HG03439 (cell line): ENCODE results near the gene NUP85.
"Not testable (repeated sequence)": the region's sequence is repeated elsewhere in the genome, so short reads cannot be mapped to it uniquely, and the experiment has no call there.

Source experiments
- ATAC-seq: cut with Tn5 transposase; IDR thresholded peaks from one replicate; pipeline ENCODE4 v1.9.1; 2021; ENCODE audit warnings: mild to moderate bottlenecking, moderate library complexity; ENCODE audit not compliant: unreplicated experiment

Gene NUP85

DNA sequence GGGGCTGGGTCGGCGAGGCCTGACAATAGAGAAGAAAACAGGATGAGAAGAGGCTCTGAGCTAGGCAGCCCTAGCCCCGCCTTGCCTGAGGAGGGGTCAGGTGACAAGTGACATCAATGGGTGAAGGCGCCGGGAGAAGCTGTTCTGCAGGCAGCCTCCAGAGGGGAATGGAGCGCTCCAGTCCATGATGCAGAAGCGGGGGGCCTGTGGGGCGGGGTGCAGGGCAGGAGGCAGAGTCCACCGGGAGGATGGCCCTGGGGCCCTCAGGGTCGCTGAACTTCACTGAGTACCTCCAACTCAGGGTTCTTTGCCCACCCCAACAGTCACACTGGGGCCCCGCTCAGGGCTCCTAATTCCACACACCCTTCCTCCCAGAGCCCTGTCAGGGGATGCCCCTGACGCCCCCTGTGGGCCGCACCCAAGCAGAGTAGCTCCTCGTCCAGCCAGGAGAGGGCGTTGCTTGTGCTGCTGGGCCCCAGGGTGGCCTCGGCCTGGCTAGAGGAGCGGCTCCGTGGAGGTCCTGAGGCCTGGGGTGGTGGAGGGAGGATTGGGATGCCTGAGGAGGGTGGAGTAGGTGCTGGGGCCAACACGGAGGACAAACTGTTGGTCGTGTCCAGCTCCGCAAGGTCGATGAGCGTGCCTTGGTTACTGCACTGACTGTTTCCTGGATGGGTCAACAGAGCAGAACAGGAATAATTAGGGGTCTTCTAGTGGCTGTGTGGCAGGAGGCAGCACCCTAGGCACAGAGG lies 35.1 kb downstream of the NUP85 start:
- no peak for ATAC-seq

DNA sequence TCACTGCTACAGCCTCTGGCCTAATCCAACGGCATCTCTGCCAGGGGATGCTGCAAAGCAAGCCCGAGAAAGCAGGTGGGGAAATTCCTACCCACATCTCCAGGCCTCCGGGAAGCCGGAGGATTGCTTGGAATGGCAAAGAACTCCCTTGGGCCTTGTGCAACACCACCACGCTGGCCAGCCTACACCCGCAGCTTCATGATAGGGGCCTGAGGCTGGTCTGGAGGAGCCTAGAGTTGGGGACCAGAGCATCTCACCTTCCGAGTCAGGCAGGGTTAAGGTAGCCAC lies 35.6 kb downstream of the NUP85 start:
- no peak for ATAC-seq

DNA sequence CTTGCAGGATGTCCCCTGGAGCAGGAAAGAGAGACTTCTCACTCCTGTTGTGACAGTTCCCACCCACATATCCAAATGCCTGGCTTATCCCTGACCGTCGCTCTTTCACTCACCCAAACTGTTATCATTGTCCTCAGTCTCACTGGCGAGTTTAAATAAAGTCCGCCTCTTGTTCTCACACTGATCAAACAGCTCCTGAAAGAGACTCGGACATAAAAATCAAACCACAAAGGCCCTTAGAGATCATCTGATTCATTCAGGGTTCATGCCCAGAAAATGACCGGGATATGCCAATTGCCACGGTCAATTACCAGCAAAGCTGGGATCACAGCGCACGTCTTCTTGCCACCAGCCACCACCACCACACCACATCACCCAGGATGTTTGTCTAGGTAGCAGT lies 36.0 kb downstream of the NUP85 start:
- no peak for ATAC-seq

DNA sequence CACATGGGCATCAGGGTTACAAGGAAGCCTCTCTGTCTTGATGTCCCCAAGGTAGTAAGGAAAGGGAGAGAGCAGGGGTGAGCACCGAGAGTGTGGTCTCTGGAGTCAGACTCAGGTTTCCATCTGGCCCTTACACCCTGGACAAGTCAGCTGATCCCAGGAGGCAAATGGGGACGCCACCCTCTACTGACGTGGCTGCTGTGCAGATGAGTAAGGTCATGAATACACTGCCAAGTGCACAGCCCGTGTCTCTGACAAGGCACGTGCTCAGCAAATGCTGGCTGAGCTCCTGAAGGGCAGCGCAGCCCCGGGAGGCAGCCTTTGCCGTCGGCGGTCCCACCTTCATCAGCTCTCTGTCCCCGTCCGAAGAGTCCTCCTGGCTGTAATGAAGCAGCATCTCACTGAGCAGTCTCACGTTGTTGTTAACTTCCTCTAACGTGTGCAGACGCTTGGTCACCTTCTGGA lies 36.5 kb downstream of the NUP85 start:
- no peak for ATAC-seq

DNA sequence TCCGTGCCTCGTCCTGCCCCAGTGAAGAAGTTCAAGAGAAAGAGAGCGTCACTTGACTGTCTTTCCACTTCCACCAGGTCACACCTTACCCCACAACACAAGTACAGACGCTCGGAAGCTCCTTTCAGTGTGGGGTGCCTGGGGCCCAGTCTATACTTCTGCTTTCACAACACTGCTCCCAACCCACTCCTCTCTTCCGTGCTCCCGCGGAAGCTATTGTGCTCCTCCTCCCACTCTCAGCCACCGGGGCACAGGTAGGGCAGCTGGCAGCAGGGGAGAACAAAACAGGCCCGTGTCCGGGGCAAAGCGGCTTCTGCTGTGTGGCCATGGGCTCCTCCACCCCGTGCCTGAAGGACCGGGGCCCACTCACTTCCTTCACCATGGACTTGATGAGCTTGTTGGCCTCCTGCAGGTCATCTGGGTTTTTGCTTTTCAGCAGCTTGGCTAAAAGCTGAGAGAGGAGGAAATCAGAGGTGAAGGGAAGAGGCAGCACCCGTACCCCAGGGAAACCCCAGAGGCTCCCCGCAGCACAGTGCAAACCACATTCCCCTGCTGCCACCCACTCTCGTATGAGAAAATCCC lies 37.1 kb downstream of the NUP85 start:
- no peak for ATAC-seq

DNA sequence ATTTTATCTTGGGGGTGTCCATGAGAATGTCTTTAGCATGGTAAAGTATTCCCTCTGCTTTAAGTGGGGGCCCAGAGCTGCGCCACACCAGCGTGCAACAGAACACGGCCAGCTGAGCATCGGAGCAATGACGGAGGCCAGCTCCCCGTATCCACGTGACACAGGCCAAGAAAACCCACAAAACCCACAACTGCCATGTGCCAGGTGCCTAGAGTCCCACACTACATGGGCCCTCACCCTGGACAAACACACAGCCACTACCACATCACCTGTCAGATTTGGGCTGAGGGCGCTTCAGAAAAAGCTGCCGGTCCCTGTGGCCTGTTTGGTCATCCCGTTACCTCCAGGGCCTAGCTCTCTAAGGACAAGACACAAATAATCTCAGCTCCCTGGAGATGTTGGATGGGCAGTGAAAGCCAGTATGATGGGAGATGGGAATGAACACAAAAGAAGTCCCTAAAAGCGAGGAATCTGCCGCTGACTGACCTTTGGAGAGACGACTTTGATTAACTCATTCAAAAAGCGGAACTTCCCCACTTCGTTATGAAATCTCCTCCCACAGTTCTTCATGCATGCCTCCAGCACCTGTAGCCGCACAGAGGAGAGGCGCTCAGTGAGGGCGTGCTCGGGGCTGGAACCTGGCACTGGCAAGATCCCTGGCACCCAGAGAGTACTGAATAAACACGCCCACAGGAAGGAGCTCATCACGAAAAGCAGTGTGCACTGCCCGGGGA lies 38.8 kb downstream of the NUP85 start:
- ATAC-seq = no peak

DNA sequence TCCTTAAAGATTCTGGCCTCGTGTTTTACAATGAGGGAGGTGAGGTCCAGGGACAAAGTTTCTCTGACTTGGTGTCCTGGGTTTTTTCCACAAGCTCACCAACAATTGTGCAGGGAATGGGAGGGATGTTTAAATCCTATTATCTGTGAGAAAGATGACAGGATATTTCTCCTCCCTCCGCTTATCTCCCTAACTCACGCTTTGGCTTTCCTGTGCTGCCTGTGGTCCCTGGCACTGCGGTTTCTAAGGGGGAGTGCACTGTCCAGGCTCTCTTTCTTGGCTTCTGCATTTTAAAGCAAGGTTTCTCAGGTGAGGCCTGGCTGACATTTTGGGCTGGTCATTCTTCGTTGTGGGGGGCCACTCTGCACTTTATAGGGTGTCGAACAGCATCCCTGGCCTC lies 39.5 kb downstream of the NUP85 start:
- no peak for ATAC-seq

DNA sequence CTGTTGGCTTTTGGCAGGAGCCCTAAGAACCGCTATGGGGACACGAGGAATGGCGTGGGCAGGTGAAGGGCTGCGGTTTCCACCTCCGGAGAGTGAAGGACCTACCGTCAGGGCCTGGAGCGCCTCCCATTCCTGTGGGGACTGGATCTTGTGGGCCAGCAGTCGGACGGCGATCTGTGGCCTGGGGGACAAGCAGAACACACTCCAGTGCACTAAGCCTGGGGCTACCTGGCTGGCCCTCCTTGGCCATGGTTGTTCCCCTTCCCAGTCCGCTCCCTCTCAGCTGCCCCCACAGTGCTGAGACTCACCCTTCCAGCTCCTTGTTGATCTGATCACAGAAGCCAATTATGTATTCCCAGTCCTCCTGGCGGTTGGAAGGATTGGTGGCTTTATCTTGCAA lies 40.9 kb downstream of the NUP85 start:
- ATAC-seq = no peak

DNA sequence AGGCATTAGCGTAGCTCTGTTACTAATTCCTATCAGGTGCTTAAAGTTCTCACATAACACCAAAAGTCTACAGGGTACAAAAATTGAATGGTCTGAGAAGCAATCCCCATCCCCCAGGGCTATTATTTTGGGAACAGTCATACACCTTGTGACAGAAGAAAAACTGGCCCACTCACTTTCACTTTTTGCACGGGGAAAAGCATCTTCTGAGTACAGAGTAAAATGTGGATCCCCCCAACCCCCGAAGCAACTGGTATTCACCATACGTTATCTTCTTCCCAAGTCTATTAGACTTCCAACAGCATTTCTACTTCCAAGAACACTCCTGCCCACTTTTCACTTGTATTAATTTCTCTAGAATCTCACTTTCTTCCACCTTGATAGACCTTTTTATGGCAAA lies 44.1 kb downstream of the NUP85 start:
- ATAC-seq = no peak

DNA sequence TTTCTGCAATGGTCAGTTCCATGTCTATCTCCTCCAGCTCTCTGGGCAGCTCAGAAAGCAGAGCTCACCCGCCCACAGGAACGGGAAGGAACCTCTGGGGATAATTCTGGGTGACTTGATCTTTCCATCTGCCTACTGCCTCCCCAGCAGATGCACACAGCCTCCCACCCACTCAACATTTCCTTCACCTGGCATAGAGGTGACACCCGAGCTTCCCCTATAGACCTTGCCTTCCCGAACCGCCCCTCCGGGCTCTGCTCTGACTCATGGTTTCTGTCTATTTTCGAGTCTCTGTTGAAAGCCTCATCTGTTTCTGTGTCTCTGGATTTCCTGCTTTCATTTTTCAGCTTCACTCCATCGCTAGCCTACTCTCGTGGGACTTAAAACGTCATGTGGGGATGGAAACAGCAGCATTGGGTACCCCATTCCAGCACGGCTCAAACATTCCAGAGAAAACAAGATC lies 44.6 kb downstream of the NUP85 start:
- peak; percentile 83 for ATAC-seq

DNA sequence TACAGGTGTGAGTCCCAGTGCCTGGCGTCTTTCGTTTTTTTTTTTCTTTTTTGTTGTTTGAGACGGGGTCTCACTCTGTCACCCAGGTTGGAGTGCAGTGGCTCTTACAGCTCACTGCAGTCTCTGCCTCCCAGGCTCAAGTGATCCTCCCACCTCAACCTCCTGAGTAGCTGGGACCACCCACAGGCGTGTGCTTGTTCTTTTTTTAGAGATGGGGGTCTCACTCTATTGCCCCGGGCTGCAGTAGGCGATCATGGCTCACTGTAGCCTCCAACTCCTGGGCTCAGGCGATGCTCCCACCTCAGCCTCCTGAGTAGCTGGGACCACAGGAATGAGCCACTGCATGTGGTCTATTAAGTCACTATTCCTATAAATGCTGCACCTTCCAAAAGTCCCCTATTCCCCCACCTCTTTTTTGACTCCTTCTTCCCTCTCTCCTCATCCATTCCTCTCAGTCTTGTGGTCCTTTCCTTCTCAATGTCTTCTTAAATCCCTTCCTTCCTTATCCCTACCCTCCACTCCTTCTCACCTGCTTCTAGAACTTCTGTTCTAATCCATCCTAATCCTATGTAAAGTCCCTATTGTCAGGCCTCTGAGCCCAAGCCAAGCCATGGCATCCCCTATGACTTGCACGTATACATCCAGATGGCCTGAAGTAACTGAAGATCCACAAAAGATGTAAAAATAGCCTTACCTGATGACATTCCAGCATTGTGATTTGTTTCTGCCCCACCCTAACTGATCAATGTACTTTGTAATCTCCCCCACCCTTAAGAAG lies 46.7 kb downstream of the NUP85 start:
- ATAC-seq = no peak

DNA sequence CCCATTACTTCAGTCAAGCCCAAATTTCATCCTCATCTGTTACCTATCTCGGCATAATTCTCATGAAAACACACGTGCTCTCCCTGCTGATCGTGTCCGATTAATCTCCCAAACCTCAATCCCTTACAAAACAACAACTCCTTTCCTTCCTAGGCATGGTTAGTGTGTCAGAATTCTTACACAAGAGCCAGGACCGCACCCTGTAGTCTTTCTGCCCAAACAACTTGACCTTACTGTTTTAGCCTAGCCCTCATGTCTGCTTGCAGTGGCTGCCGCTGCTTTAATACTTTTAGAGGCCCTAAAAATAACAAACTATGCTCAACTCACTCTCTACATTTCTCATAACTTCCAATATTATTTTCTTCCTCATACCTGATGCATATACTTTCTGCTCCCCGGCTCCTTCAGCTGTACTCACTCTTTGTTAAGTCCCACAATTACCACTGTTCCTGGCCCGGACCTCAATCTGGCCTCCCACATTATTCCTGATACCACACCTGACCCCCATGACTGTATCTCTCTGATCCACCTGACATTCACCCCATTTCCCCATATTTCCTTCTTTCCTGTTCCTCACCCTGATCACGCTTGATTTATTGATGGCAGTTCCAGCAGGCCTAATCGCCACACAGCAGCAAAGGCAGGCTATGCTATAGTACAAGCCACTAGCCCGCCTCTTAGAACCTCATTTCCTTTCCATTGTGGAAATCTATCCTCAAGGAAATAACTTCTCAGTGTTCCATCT lies 50.6 kb downstream of the NUP85 start:
- not testable (repeated sequence) for ATAC-seq

DNA sequence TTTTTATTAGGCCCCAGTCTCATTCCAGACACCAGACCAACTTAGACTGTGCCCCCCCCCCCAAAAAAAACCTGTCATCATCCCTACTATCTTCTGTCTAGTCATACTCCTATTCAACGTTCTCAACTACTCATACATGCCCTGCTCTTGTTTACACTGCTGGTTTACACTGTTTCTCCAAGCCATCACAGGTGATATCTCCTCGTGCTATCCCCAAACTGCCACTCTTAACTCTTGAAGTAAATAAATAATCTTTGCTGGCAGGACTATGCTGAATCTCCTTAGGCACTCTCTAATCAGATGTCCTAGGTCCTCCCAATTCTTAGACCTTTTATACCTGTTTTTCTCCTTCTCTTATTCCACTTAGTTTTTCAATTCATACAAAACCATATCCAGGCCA lies 51.7 kb downstream of the NUP85 start:
- not testable (repeated sequence) for ATAC-seq

DNA sequence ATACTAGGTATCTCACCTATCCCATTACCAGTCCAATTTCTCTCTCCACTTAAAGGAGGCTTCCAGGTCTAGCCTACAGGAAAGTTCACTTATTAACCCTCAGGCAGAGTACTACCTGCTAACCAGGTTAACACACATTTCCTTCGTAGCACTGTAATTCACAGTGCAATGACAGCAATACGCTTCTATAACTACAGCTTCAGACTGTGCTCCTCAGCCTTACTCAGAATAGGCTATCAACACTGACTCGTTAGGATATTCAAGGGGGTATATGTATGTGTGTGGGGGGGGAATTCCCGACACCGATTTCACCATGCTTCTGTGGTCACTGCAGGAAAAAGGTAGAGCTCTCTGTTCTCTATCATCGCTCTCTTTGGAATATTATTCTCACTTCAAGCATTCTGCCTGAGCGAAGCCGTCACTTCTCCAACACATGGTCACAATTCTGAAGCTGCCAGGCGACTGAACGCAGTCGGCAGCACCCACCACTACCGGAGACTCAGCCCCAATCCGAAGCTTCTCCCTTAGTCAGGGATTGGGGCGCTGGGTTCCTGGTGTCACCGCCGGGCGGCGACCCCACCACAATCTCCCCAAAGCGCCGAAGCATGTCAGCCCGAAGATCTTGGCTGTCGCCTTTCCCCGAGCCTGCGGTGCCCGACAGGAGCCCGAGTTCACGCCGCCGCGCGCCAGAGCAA lies 55.3 kb downstream of the NUP85 start:
- peak; percentile 33 for ATAC-seq

DNA sequence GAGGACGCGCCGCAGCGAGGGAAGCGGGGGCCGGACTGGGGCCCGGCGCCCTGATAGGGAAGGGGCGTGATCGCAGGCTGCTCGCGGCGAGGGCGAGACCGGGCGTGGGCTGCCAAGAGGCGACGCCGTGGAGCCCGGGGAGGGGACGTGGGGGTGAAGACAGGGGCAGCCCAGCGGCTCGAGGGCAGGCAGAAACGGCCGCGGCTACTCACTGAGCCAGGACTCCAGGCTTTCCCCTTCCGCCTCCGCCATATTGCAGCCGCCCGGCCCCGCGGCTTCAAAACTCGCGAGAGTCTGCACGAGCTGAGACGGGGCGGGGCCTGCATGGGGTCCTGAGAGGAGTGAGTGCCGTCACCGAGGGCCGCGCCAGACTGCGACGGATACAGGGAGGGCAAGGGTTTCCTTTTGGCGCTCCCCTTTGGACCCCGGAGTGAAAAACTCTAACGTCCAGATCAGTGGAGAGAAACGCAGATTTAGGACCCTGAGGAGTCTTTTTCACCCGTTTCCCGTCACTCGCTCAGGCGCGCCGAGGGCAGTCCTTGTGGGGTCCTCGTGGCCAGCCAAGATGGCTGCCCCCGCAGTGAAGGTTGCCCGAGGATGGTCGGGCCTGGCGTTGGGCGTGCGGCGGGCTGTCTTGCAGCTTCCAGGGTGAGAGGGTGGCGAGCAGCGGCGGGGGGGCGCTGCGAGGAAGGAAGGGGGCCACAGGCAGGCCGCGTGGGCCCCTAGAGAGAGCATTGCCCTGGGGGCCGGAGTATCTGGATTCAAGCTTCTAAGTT lies 56.0 kb downstream of the NUP85 start, which contains the start of the genes GGA3 and MRPS7:
TSS of gene GGA3 (minus strand) at position 271 of the 776 bp plus-strand sequence. CDS start at position 252, 19 bp downstream.
TSS of gene MRPS7 (plus strand) at position 544 of the 776 bp plus-strand sequence. CDS start at position 566, 22 bp downstream.
- peak; percentile 87 for ATAC-seq

DNA sequence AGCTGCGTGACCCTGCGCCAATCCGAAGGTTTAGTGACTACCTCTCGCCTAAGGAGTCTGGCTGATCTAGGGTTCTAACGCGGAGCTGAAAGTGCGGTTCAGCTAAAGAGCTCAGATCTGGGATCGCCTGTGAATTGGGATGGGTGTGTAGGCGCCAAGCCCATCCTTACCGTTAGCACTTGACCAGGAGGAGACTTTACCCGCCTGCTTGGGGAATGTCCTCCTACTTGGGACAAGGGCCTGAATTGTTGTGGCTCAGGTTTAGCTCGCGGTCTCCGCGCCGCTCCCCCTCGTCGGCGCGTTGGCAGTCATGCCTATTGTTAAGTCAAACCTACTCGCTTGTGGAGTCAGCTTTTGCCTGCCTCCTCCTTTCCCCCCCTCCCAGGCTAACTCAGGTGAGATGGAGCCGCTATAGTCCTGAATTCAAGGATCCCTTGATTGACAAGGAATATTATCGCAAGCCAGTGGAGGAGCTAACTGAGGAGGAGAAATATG lies 56.7 kb downstream of the NUP85 start:
- ATAC-seq = no peak

DNA sequence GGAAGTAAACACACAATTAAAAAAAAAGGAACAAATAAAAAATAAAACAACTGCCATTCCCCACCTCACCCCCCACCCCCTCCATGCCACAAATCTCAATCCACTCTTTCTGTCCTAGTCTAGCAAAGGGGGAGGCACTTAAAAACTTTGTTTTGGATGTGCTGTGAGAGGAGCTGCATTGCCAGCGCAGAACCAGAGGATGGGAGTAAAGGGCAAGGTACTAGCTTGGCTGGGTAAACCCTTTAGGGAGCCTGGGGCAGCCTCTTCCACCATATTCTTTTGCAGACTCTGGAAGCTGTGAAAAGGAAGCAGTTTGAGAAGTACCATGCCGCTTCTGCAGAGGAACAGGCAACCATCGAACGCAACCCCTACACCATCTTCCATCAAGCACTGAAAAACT lies 57.6 kb downstream of the NUP85 start:
- ATAC-seq = no peak

DNA sequence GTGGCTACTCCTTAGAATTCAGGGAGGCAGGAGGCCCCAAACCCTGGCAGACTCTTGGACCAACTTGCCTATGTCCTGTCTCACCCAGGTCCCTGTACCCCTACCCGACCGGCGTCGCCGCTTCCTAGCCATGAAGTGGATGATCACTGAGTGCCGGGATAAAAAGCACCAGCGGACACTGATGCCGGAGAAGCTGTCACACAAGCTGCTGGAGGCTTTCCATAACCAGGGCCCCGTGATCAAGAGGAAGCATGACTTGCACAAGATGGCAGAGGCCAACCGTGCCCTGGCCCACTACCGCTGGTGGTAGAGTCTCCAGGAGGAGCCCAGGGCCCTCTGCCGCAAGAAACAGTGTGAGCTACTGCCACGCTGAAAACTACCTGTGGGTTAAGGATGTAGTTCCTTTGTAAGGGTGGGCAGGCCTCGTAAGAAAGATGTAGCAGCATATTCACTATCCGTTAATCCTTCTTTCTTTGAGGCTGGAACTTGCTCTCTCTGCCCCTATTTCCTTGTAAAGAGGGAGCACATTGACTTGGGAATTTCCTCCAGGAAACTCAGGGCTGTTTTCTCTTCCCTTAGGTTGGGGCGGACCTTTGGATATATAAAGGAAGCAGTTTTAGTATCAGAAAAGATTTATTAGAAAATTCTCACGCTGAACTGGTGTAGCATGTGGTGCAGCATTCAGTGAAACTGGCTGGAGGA lies 60.3 kb downstream of the NUP85 start:
- no peak for ATAC-seq
